ENCODE data around the gene JAGN1.

JAGN1 gene

GRCh38 chr3:9903238-9903624 is 12.8 kb downstream of the JAGN1 start:
- DNase-seq (ENCODE audit: low spot score) (no peak), ATAC-seq (ENCODE audit: low read depth) (peak; percentile 47)
- H3K27ac ChIP-seq (ENCODE audit: poor library complexity, severe bottlenecking): peak overlapping the region; percentile 51
- no peaks in the 10 kb centered on the region for H3K27me3 ChIP-seq (ENCODE audit: insufficient read depth, poor library complexity, severe bottlenecking)
- peak overlapping the region; percentile 16 for H3K4me3 ChIP-seq (ENCODE audit: severe bottlenecking)
- TF ChIP-seq CTCF (IDR thresholded peaks at IDR 0.05; ENCODE audit: poor library complexity, severe bottlenecking): no peak
- no peaks in the 10 kb centered on the region for H3K9me3 ChIP-seq (ENCODE audit: severe bottlenecking)
- no peaks in the 10 kb centered on the region for H3K36me3 ChIP-seq (ENCODE audit: low read depth)
- peaks cover 25% of the 10 kb centered on the region for H3K4me1 ChIP-seq (ENCODE audit: insufficient read depth, poor library complexity, severe bottlenecking)

GRCh38 chr3:9903904-9904303 is 13.5 kb downstream of the JAGN1 start:
- no peaks in the 10 kb centered on the region for H3K36me3 ChIP-seq (ENCODE audit: low read depth)
- peaks cover 18% of the 10 kb centered on the region for H3K4me1 ChIP-seq (ENCODE audit: insufficient read depth, poor library complexity, severe bottlenecking)
- no peak for ATAC-seq (ENCODE audit: low read depth)
- H3K27me3 ChIP-seq (ENCODE audit: insufficient read depth, poor library complexity, severe bottlenecking): no peaks in the 10 kb centered on the region
- no peak for TF ChIP-seq CTCF (IDR thresholded peaks at IDR 0.05; ENCODE audit: poor library complexity, severe bottlenecking)
- H3K9me3 ChIP-seq (ENCODE audit: severe bottlenecking): no peaks in the 10 kb centered on the region
- no peak overlapping the region for H3K4me3 ChIP-seq (ENCODE audit: severe bottlenecking)
- DNase-seq (ENCODE audit: low spot score): no peak
- H3K27ac ChIP-seq (ENCODE audit: poor library complexity, severe bottlenecking): peak overlapping the region; percentile 51

- no peaks in the 10 kb centered on the region for H3K27me3 ChIP-seq (ENCODE audit: insufficient read depth, poor library complexity, severe bottlenecking)
- H3K9me3 ChIP-seq (ENCODE audit: severe bottlenecking): no peaks in the 10 kb centered on the region
- no peak for ATAC-seq (ENCODE audit: low read depth)
- no peak overlapping the region for H3K4me3 ChIP-seq (ENCODE audit: severe bottlenecking)
- DNase-seq (ENCODE audit: low spot score): no peak
- H3K36me3 ChIP-seq (ENCODE audit: low read depth): no peaks in the 10 kb centered on the region
- no peak for TF ChIP-seq CTCF (IDR thresholded peaks at IDR 0.05; ENCODE audit: poor library complexity, severe bottlenecking)
- no peak overlapping the region for H3K27ac ChIP-seq (ENCODE audit: poor library complexity, severe bottlenecking)
- peaks cover 11% of the 10 kb centered on the region for H3K4me1 ChIP-seq (ENCODE audit: insufficient read depth, poor library complexity, severe bottlenecking)
Measured at GRCh38 chr3:9906480-9906879, 16.1 kb downstream of the JAGN1 start.

- Histone ChIP-seq H3K4me3 (ENCODE audit: severe bottlenecking) (no peak overlapping the region), H3K4me1 (ENCODE audit: insufficient read depth, poor library complexity, severe bottlenecking) (peaks cover 8% of the 10 kb centered on the region), H3K27ac (ENCODE audit: poor library complexity, severe bottlenecking) (no peak overlapping the region), H3K9me3 (ENCODE audit: severe bottlenecking) (no peaks in the 10 kb centered on the region), H3K36me3 (ENCODE audit: low read depth) (no peaks in the 10 kb centered on the region), H3K27me3 (ENCODE audit: insufficient read depth, poor library complexity, severe bottlenecking) (no peaks in the 10 kb centered on the region)
- DNase-seq (ENCODE audit: low spot score) (no peak), ATAC-seq (ENCODE audit: low read depth) (no peak)
- TF ChIP-seq CTCF (IDR thresholded peaks at IDR 0.05; ENCODE audit: poor library complexity, severe bottlenecking): no peak
Measured at GRCh38 chr3:9908286-9908685, 17.9 kb downstream of the JAGN1 start.

- H3K4me1 ChIP-seq (ENCODE audit: insufficient read depth, poor library complexity, severe bottlenecking): peaks cover 4% of the 10 kb centered on the region
- ATAC-seq (ENCODE audit: low read depth): no peak
- no peak for TF ChIP-seq CTCF (IDR thresholded peaks at IDR 0.05; ENCODE audit: poor library complexity, severe bottlenecking)
Measured at GRCh38 chr3:9909221-9910013, 19.0 kb downstream of the JAGN1 start.

More at GRCh38 chr3:9909221-9910013, 19.0 kb downstream of the JAGN1 start:
- Histone ChIP-seq H3K27ac (ENCODE audit: poor library complexity, severe bottlenecking) (no peak overlapping the region), H3K4me3 (ENCODE audit: severe bottlenecking) (no peak overlapping the region), H3K36me3 (ENCODE audit: low read depth) (no peaks in the 10 kb centered on the region), H3K9me3 (ENCODE audit: severe bottlenecking) (no peaks in the 10 kb centered on the region), H3K27me3 (ENCODE audit: insufficient read depth, poor library complexity, severe bottlenecking) (no peaks in the 10 kb centered on the region)
- DNase-seq (ENCODE audit: low spot score): no peak
